ENCODE measurements around the gene BBS2.
"Not testable (repeated sequence)": the region's sequence is repeated elsewhere in the genome, so short reads cannot be mapped to it uniquely, and the experiment has no call there.

The BBS2 gene

GRCh38 chr16:56513972-56514371 is 5.9 kb downstream of the BBS2 start:
- Histone ChIP-seq H3K27ac (ENCODE audit: low read depth, low read length) (no peak overlapping the region), H3K36me3 (ENCODE audit: control insufficient read depth, insufficient read depth, low read length) (peaks cover 9% of the 10 kb centered on the region), H3K4me1 (ENCODE audit: control insufficient read depth, insufficient read depth, low read length) (no peaks in the 10 kb centered on the region), H3K27me3 (ENCODE audit: control insufficient read depth, insufficient read depth, low read length) (no peaks in the 10 kb centered on the region), H3K9ac (ENCODE audit: low read length) (no peak overlapping the region), H3K4me3 (ENCODE audit: low read length) (no peak overlapping the region)

GRCh38 chr16:56513091-56513490 is 6.7 kb downstream of the BBS2 start:
- Histone ChIP-seq H3K9ac (ENCODE audit: low read length) (no peak overlapping the region), H3K36me3 (ENCODE audit: control insufficient read depth, insufficient read depth, low read length) (peaks cover 10% of the 10 kb centered on the region), H3K4me1 (ENCODE audit: control insufficient read depth, insufficient read depth, low read length) (no peaks in the 10 kb centered on the region), H3K27ac (ENCODE audit: low read depth, low read length) (no peak overlapping the region), H3K4me3 (ENCODE audit: low read length) (no peak overlapping the region), H3K27me3 (ENCODE audit: control insufficient read depth, insufficient read depth, low read length) (no peaks in the 10 kb centered on the region)

GRCh38 chr16:56512025-56512424 is 7.8 kb downstream of the BBS2 start:
- Histone ChIP-seq H3K9ac (ENCODE audit: low read length) (no peak overlapping the region), H3K27me3 (ENCODE audit: control insufficient read depth, insufficient read depth, low read length) (no peaks in the 10 kb centered on the region), H3K36me3 (ENCODE audit: control insufficient read depth, insufficient read depth, low read length) (peaks cover 12% of the 10 kb centered on the region), H3K27ac (ENCODE audit: low read depth, low read length) (no peak overlapping the region), H3K4me3 (ENCODE audit: low read length) (no peak overlapping the region), H3K4me1 (ENCODE audit: control insufficient read depth, insufficient read depth, low read length) (no peaks in the 10 kb centered on the region)

GRCh38 chr16:56510544-56510943 is 9.3 kb downstream of the BBS2 start:
- no peaks in the 10 kb centered on the region for H3K4me1 ChIP-seq (ENCODE audit: control insufficient read depth, insufficient read depth, low read length)
- no peaks in the 10 kb centered on the region for H3K27me3 ChIP-seq (ENCODE audit: control insufficient read depth, insufficient read depth, low read length)
- H3K27ac ChIP-seq (ENCODE audit: low read depth, low read length): no peak overlapping the region
- H3K4me3 ChIP-seq (ENCODE audit: low read length): no peak overlapping the region
- no peak overlapping the region for H3K9ac ChIP-seq (ENCODE audit: low read length)
- H3K36me3 ChIP-seq (ENCODE audit: control insufficient read depth, insufficient read depth, low read length): peaks cover 14% of the 10 kb centered on the region

- Histone ChIP-seq H3K4me3 (ENCODE audit: low read length) (no peak overlapping the region), H3K9ac (ENCODE audit: low read length) (no peak overlapping the region), H3K36me3 (ENCODE audit: control insufficient read depth, insufficient read depth, low read length) (peaks cover 25% of the 10 kb centered on the region), H3K27ac (ENCODE audit: low read depth, low read length) (no peak overlapping the region), H3K4me1 (ENCODE audit: control insufficient read depth, insufficient read depth, low read length) (no peaks in the 10 kb centered on the region), H3K27me3 (ENCODE audit: control insufficient read depth, insufficient read depth, low read length) (no peaks in the 10 kb centered on the region)
Measured at GRCh38 chr16:56506941-56507340, 12.9 kb downstream of the BBS2 start.

- no peak overlapping the region for H3K27ac ChIP-seq (ENCODE audit: low read depth, low read length)
- no peaks in the 10 kb centered on the region for H3K4me1 ChIP-seq (ENCODE audit: control insufficient read depth, insufficient read depth, low read length)
- peaks cover 23% of the 10 kb centered on the region for H3K36me3 ChIP-seq (ENCODE audit: control insufficient read depth, insufficient read depth, low read length)
- H3K9ac ChIP-seq (ENCODE audit: low read length): no peak overlapping the region
- no peaks in the 10 kb centered on the region for H3K27me3 ChIP-seq (ENCODE audit: control insufficient read depth, insufficient read depth, low read length)
- H3K4me3 ChIP-seq (ENCODE audit: low read length): no peak overlapping the region
Measured at GRCh38 chr16:56505181-56505580, 14.6 kb downstream of the BBS2 start.

- Histone ChIP-seq H3K27ac (ENCODE audit: low read depth, low read length) (no peak overlapping the region), H3K27me3 (ENCODE audit: control insufficient read depth, insufficient read depth, low read length) (no peaks in the 10 kb centered on the region), H3K4me1 (ENCODE audit: control insufficient read depth, insufficient read depth, low read length) (no peaks in the 10 kb centered on the region), H3K36me3 (ENCODE audit: control insufficient read depth, insufficient read depth, low read length) (peaks cover 5% of the 10 kb centered on the region), H3K9ac (ENCODE audit: low read length) (no peak overlapping the region), H3K4me3 (ENCODE audit: low read length) (no peak overlapping the region)
Measured at GRCh38 chr16:56493815-56494214, 26.0 kb downstream of the BBS2 start.

GRCh38 chr16:56493126-56493525 is 26.7 kb downstream of the BBS2 start:
- Histone ChIP-seq H3K27me3 (ENCODE audit: control insufficient read depth, insufficient read depth, low read length) (no peaks in the 10 kb centered on the region), H3K9ac (ENCODE audit: low read length) (no peak overlapping the region), H3K4me3 (ENCODE audit: low read length) (no peak overlapping the region), H3K4me1 (ENCODE audit: control insufficient read depth, insufficient read depth, low read length) (no peaks in the 10 kb centered on the region), H3K27ac (ENCODE audit: low read depth, low read length) (no peak overlapping the region), H3K36me3 (ENCODE audit: control insufficient read depth, insufficient read depth, low read length) (peaks cover 4% of the 10 kb centered on the region)

GRCh38 chr16:56491657-56492261 is 28.1 kb downstream of the BBS2 start:
- Histone ChIP-seq H3K4me1 (ENCODE audit: control insufficient read depth, insufficient read depth, low read length) (no peaks in the 10 kb centered on the region), H3K36me3 (ENCODE audit: control insufficient read depth, insufficient read depth, low read length) (peaks cover under 1% of the 10 kb centered on the region), H3K27ac (ENCODE audit: low read depth, low read length) (no peak overlapping the region), H3K4me3 (ENCODE audit: low read length) (no peak overlapping the region), H3K9ac (ENCODE audit: low read length) (no peak overlapping the region), H3K27me3 (ENCODE audit: control insufficient read depth, insufficient read depth, low read length) (no peaks in the 10 kb centered on the region)

- not testable (repeated sequence) for H3K27me3 ChIP-seq (ENCODE audit: control insufficient read depth, insufficient read depth, low read length); H3K9ac ChIP-seq (ENCODE audit: low read length); H3K27ac ChIP-seq (ENCODE audit: low read depth, low read length); H3K4me1 ChIP-seq (ENCODE audit: control insufficient read depth, insufficient read depth, low read length); H3K4me3 ChIP-seq (ENCODE audit: low read length); H3K36me3 ChIP-seq (ENCODE audit: control insufficient read depth, insufficient read depth, low read length)
Measured at GRCh38 chr16:56488868-56489267, 31.0 kb downstream of the BBS2 start.

GRCh38 chr16:56488035-56488434 is 31.8 kb downstream of the BBS2 start:
- no peaks in the 10 kb centered on the region for H3K4me1 ChIP-seq (ENCODE audit: control insufficient read depth, insufficient read depth, low read length)
- no peak overlapping the region for H3K9ac ChIP-seq (ENCODE audit: low read length)
- no peaks in the 10 kb centered on the region for H3K27me3 ChIP-seq (ENCODE audit: control insufficient read depth, insufficient read depth, low read length)
- no peak overlapping the region for H3K27ac ChIP-seq (ENCODE audit: low read depth, low read length)
- H3K36me3 ChIP-seq (ENCODE audit: control insufficient read depth, insufficient read depth, low read length): no peaks in the 10 kb centered on the region
- H3K4me3 ChIP-seq (ENCODE audit: low read length): no peak overlapping the region

GRCh38 chr16:56483394-56483793 is 36.4 kb downstream of the BBS2 start:
- H3K4me3 ChIP-seq (ENCODE audit: low read length): no peak overlapping the region
- no peak overlapping the region for H3K27ac ChIP-seq (ENCODE audit: low read depth, low read length)
- no peaks in the 10 kb centered on the region for H3K4me1 ChIP-seq (ENCODE audit: control insufficient read depth, insufficient read depth, low read length)
- H3K27me3 ChIP-seq (ENCODE audit: control insufficient read depth, insufficient read depth, low read length): no peaks in the 10 kb centered on the region
- no peaks in the 10 kb centered on the region for H3K36me3 ChIP-seq (ENCODE audit: control insufficient read depth, insufficient read depth, low read length)
- H3K9ac ChIP-seq (ENCODE audit: low read length): no peak overlapping the region

- Histone ChIP-seq H3K27ac (ENCODE audit: low read depth, low read length) (no peak overlapping the region), H3K4me1 (ENCODE audit: control insufficient read depth, insufficient read depth, low read length) (no peaks in the 10 kb centered on the region), H3K36me3 (ENCODE audit: control insufficient read depth, insufficient read depth, low read length) (no peaks in the 10 kb centered on the region), H3K4me3 (ENCODE audit: low read length) (no peak overlapping the region), H3K9ac (ENCODE audit: low read length) (no peak overlapping the region), H3K27me3 (ENCODE audit: control insufficient read depth, insufficient read depth, low read length) (no peaks in the 10 kb centered on the region)
Measured at GRCh38 chr16:56482683-56483236, 37.1 kb downstream of the BBS2 start.
